Measurements from ENCODE around the gene RAP1B.

Gene RAP1B

DNA sequence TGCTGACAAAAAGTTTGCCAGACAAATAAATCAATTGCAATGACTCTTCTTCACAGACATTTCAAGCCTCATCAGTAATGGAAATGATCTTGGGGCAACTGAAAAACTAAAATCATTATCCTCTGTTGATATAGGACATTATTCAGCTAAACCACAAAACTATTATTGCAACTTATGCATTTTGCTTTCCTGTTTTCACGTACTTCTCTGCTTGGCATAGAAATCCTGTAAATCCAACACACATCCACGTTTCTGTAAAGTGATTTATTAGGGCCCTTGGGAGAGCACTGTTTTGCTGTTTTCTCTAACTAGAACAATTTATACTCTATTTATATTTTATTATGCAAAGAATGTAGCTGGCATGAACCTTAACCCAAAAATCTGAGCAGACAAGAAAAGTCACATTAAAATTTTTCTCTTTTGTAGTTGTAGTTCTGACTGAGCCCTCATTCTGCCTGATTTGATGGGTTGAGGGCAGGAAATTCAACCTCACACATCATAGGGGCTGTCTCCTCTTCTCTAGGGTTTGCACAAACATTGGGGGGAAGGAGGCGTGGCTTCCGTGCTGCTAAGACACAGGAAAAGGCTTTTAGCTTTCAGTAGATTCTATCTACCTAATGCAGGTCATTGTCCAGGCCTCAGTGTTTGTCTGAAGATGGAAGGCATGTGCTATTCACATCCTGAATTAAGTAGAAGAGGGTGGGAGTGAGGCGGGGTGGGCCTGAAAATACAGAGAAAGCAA, 64.6 kb downstream of the RAP1B start:
- TF ChIP-seq FOXM1 (IDR thresholded peaks at IDR 0.05; ENCODE audit: borderline replicate concordance, low read depth): no peak

DNA sequence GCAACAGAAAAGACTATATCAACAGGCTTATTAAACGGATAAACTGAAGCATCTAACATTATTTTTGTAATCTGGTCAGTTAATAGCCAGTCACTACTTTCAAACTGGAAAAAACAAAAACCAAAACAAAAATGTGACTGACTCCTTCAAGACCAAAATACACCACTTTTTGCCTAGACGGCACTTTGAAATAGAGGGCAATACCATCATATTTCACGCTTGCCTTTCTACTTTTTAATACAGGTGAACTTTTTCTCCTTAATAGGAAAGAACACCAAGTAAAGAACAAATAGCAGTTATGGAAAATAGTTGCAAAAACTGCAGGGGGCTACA, 75.5 kb downstream of the RAP1B start:
- TF ChIP-seq NFIC (IDR thresholded peaks at IDR 0.05) (no peak), RAD21 (IDR thresholded peaks at IDR 0.05; ENCODE audit: low read depth) (no peak), MAX (IDR thresholded peaks at IDR 0.05) (no peak), YY1 (IDR thresholded peaks at IDR 0.05; ENCODE audit: low read depth) (no peak), EGR1 (IDR thresholded peaks at IDR 0.05) (no peak), USF1 (IDR thresholded peaks at IDR 0.05) (no peak), TAF1 (IDR thresholded peaks at IDR 0.05; ENCODE audit: low read depth) (no peak), EP300 (IDR thresholded peaks at IDR 0.05; ENCODE audit: borderline replicate concordance) (no peak), TCF12 (IDR thresholded peaks at IDR 0.05; ENCODE audit: low read depth) (no peak), ZBTB7A (IDR thresholded peaks at IDR 0.05; ENCODE audit: low read depth) (no peak), TEAD4 (IDR thresholded peaks at IDR 0.05) (no peak), CREB1 (IDR thresholded peaks at IDR 0.05; ENCODE audit: low read depth) (no peak), FOXM1 (IDR thresholded peaks at IDR 0.05; ENCODE audit: borderline replicate concordance, low read depth) (no peak), REST (IDR thresholded peaks at IDR 0.05; ENCODE audit: low read depth) (no peak), CEBPB (IDR thresholded peaks at IDR 0.05) (no peak)

DNA sequence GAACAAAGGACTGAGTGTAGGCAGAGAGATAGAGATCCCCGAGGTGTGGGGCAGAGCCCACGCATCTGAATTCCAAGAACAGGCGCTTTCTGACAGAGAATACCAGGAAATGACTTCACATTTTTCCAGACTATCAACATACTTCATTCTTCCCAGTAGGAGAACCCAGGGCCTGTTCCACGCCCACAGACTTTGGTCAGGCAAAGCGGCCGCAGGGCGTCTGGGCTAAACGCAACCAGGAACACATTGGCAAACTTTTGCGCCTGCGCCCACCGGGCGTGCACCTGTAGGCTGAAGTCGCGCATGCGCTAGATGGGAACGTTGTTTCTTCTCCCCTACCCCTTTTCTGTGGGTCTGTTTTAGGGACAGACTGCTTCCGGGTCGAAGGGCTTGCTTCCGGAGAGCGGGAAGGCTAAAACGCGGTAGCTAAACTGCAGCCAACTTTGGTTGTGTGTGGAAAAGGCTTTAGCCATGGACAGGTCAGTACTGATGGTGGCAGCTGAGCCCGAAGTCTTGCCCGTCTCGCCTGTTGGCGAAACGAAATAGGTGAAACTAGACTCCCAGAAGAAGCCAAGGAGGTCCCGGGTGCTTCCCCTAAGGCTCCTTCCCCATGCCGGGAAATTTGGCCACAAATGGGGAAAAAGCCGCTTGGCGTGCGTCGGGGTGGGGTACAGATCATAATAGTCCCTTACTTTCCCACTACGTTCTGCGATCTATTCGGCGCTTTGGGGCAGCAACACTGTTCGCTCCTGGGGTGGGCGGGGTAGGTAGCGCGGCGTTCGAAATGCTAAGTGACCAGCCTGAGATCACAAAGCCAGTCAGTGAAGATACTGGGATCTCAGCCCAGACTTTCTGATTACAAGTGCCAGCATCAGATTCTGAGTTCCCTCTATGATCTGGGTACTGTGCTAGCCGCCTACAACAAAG, 76.2 kb downstream of the RAP1B start, which contains the start of gene NUP107:
Gene NUP107 (plus strand): TSS at position 384 of the 927 bp plus-strand sequence. CDS start 88 bp downstream, at position 472.
- peak; percentile 75 for TF ChIP-seq YY1 (IDR thresholded peaks at IDR 0.05; ENCODE audit: low read depth)
- TF ChIP-seq TEAD4 (IDR thresholded peaks at IDR 0.05): peak; percentile 63
- TF ChIP-seq FOXM1 (IDR thresholded peaks at IDR 0.05; ENCODE audit: borderline replicate concordance, low read depth): no peak; the same call in 1 of the 2 replicates
- TF ChIP-seq EP300 (IDR thresholded peaks at IDR 0.05; ENCODE audit: borderline replicate concordance): peak; percentile 74
- peak; percentile 20; the same call in 1 of the 2 replicates for TF ChIP-seq RAD21 (IDR thresholded peaks at IDR 0.05; ENCODE audit: low read depth)
- TF ChIP-seq TAF1 (IDR thresholded peaks at IDR 0.05; ENCODE audit: low read depth): peak; percentile 98
- TF ChIP-seq CEBPB (IDR thresholded peaks at IDR 0.05): no peak
- no peak for TF ChIP-seq REST (IDR thresholded peaks at IDR 0.05; ENCODE audit: low read depth)
- peak; percentile 35; the same call in 1 of the 2 replicates for TF ChIP-seq CREB1 (IDR thresholded peaks at IDR 0.05; ENCODE audit: low read depth)
- TF ChIP-seq USF1 (IDR thresholded peaks at IDR 0.05): peak; percentile 81
- 0 out of 2 replicates have a peak, but pooled peaks have one; percentile 44 for TF ChIP-seq ZBTB7A (IDR thresholded peaks at IDR 0.05; ENCODE audit: low read depth)
- peak; percentile 75 for TF ChIP-seq NFIC (IDR thresholded peaks at IDR 0.05)
- TF ChIP-seq MAX (IDR thresholded peaks at IDR 0.05): peak; percentile 97
- TF ChIP-seq EGR1 (IDR thresholded peaks at IDR 0.05): peak; percentile 83
- peak; percentile 81 for TF ChIP-seq TCF12 (IDR thresholded peaks at IDR 0.05; ENCODE audit: low read depth)

GRCh38 chr12:68695454-68695853, 84.8 kb downstream of the RAP1B start:
- TF ChIP-seq TCF12 (IDR thresholded peaks at IDR 0.05; ENCODE audit: low read depth): no peak
- TF ChIP-seq USF1 (IDR thresholded peaks at IDR 0.05): no peak

DNA sequence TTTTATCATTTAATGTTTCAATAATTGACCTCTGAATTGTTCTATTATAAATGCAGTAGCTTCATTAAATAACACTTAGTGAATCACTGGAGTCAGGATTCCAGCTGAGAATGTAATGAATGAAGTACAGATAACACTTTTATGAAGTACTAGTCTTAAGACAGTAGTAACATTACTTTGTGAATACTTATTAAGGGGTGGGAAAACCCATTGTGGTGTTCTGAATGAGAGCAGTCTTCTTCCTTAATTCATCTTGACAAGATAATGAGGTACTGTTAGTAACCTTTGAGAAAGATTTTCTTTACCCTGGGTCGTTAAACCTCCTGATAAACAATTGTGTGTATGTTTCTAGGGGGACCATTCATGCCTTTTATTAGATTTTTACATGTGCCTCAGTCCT, 88.8 kb downstream of the RAP1B start:
- TF ChIP-seq YY1 (IDR thresholded peaks at IDR 0.05; ENCODE audit: low read depth) (no peak), TCF12 (IDR thresholded peaks at IDR 0.05; ENCODE audit: low read depth) (no peak), ZBTB7A (IDR thresholded peaks at IDR 0.05; ENCODE audit: low read depth) (no peak), MAX (IDR thresholded peaks at IDR 0.05) (no peak)

Measured in Ishikawa (cell line).